K562 (cell line): ENCODE results near the gene ITSN2. TPM values are rescaled to one million over a fixed set of nuclear protein-coding genes. Genes with fewer than 3 reads are reported as not detected.

ENCODE experiments used
- ATAC-seq: fragments of 200-7000 bp; cut with Tn5 transposase; 3 replicates; pipeline ENCODE4 v1.9.1; 2020; ENCODE audit warnings: moderate library complexity
- BruUV-seq: library from RNA; stranded (reverse); fragments of 400-500 nt; replicated peaks from 2 replicates; lab custom pipeline; 2021; lab: Mats Ljungman, UMichigan
- CTCF ChIA-PET: fragments of 300-600 bp; formaldehyde crosslinking; extraction: SDS; loops from one replicate; lab custom pipeline; 2021; ENCODE audit warnings: low intra/inter-chr PET ratio; lab: Yijun Ruan, JAX
- POLR2A ChIA-PET: fragments of 300-600, 350-650 bp; sonication (Branson Sonifier 250); formaldehyde crosslinking; extraction: SDS; loops from one replicate; lab custom pipeline; 2021; ENCODE audit warnings: antibody characterized with exemption, inconsistent platforms; lab: Yijun Ruan, JAX
- DNase-seq, 4 experiments: peaks; one replicate each; pipeline versions ENCODE4 v3.0.0 to v3.0.0-alpha.2; 2011 to 2018; ENCODE audit warnings: low spot score in 3 of 4, mixed read lengths in 3 of 4; ENCODE audit errors: extremely low read depth in 1 of 4
- FAIRE-seq: peaks from 2 replicates; lab custom pipeline; 2011; peaks lifted over from hg19 to GRCh38; lab: Jason Lieb, UNC
- H2AFZ ChIP-seq: 2 replicates; pipeline ENCODE4 v1.6.0; 2011; ENCODE audit warnings: low read depth, low read length, control low read depth, inconsistent platforms
- H3K27ac ChIP-seq: fragments of 200-600 bp; 3 replicates; pipeline ENCODE4 v1.8.0; 2011; ENCODE audit warnings: low read depth, mild to moderate bottlenecking, control low read depth, inconsistent platforms, low read length, moderate library complexity, mixed read lengths; ENCODE audit errors: extremely low read depth
- H3K27me3 ChIP-seq, 2 experiments: fragments of 300-600 bp in 1 of 2; 2 replicates in 1 of 2; 3 replicates in 1 of 2; pipeline versions ENCODE4 v1.6.0 to v1.8.0; 2011; ENCODE audit warnings: inconsistent platforms in 2 of 2, low read length in 2 of 2, mild to moderate bottlenecking in 1 of 2, mixed read lengths in 1 of 2, moderate library complexity in 1 of 2; ENCODE audit not compliant: control insufficient read depth in 2 of 2, insufficient read depth in 2 of 2
- H3K36me3 ChIP-seq: fragments of 300-600 bp; 3 replicates; pipeline ENCODE4 v1.8.0; 2011; ENCODE audit warnings: mild to moderate bottlenecking, low read length, inconsistent platforms; ENCODE audit not compliant: control insufficient read depth, insufficient read depth
- H3K4me1 ChIP-seq, 2 experiments: fragments of 200-600 bp in 1 of 2; replicated peaks in 1 of 2; 2 replicates in 1 of 2; 3 replicates in 1 of 2; pipeline versions ENCODE4 v1.5.1 to v1.8.0; 2011; ENCODE audit warnings: inconsistent platforms in 2 of 2, low read length in 2 of 2, mild to moderate bottlenecking in 1 of 2, mixed read lengths in 1 of 2, moderate library complexity in 1 of 2; ENCODE audit not compliant: control insufficient read depth in 2 of 2, insufficient read depth in 2 of 2
- H3K4me2 ChIP-seq: 2 replicates; pipeline ENCODE4 v1.6.1; 2011; ENCODE audit warnings: low read length, control low read depth, inconsistent platforms, mixed read lengths; ENCODE audit not compliant: insufficient read depth
- H3K4me3 ChIP-seq: fragments of 200-600 bp; sonication (generic), shearing (Covaris generic); 2 replicates; pipeline ENCODE4 v1.5.1; 2016; ENCODE audit warnings: control low read depth, inconsistent platforms
- H3K79me2 ChIP-seq: fragments of 200-600 bp; 3 replicates; pipeline ENCODE4 v1.8.0; 2011; ENCODE audit warnings: low read length, inconsistent platforms; ENCODE audit not compliant: control insufficient read depth, insufficient read depth
- H3K9ac ChIP-seq, 2 experiments: 2 replicates each; pipeline versions ENCODE4 v1.6.0 to v1.6.1; 2011; ENCODE audit warnings: low read depth in 2 of 2, low read length in 2 of 2, control low read depth in 1 of 2, inconsistent platforms in 1 of 2, mild to moderate bottlenecking in 1 of 2, mixed read lengths in 1 of 2; ENCODE audit not compliant: insufficient read depth in 1 of 2
- H3K9me1 ChIP-seq: one replicate; pipeline ENCODE4 v1.6.0; 2011; ENCODE audit warnings: inconsistent platforms, mild to moderate bottlenecking, low read length, moderate library complexity; ENCODE audit not compliant: control insufficient read depth, insufficient read depth
- H3K9me3 ChIP-seq: replicated peaks from 2 replicates; pipeline ENCODE4 v1.5.1; 2011; ENCODE audit warnings: low read depth, low read length, inconsistent platforms; ENCODE audit not compliant: control insufficient read depth, insufficient read depth
- H4K20me1 ChIP-seq: replicated peaks from 2 replicates; pipeline ENCODE4 v1.6.1; 2011; ENCODE audit warnings: low read length, inconsistent platforms, mixed read lengths; ENCODE audit not compliant: control insufficient read depth, insufficient read depth
- CBX3 ChIP-seq, 2 experiments: IDR thresholded peaks; 1 replicate in 1 of 2; 2 replicates in 1 of 2; pipeline ENCODE4 v1.6.1; 2012; ENCODE audit warnings: inconsistent platforms in 2 of 2, low read length in 2 of 2, borderline replicate concordance in 1 of 2, control low read depth in 1 of 2
- CTBP1 ChIP-seq: fragments of 450-650 bp; IDR thresholded peaks from 2 replicates; pipeline ENCODE4 v1.6.1; 2016; ENCODE audit warnings: borderline replicate concordance
- KLF16 ChIP-seq: IDR thresholded peaks from 2 replicates; pipeline ENCODE4 v1.6.1; 2016; ENCODE audit warnings: antibody characterized with exemption
- PCBP1 ChIP-seq: fragments of 200-400 bp; formaldehyde crosslinking; IDR thresholded peaks from 2 replicates; pipeline ENCODE4 v1.6.1; 2018; ENCODE audit warnings: mild to moderate bottlenecking, low read depth, low read length; ENCODE audit not compliant: poor library complexity, severe bottlenecking
- PHB ChIP-seq: fragments of 250-450 bp; sonication (Bioruptor Pico); IDR thresholded peaks from 2 replicates; pipeline ENCODE4 v1.5.0; 2021
- SMC3 ChIP-seq: conservative IDR thresholded peaks from 2 replicates; pipeline ENCODE4 v1.6.1; 2011; ENCODE audit warnings: low read depth, low read length, improper control_type of control experiment; ENCODE audit not compliant: insufficient read depth
- ZNF274 ChIP-seq: IDR thresholded peaks from 2 replicates; pipeline ENCODE4 v1.6.1; 2011; ENCODE audit warnings: low read depth, mild to moderate bottlenecking, low read length, moderate library complexity, borderline replicate concordance
- ZNF695 ChIP-seq: fragments of 450-650 bp; formaldehyde crosslinking; IDR thresholded peaks from 2 replicates; pipeline ENCODE4 v1.4.0; 2020; ENCODE audit warnings: mild to moderate bottlenecking, moderate library complexity
- ZNF780A ChIP-seq: fragments of 250-450 bp; sonication (Bioruptor Pico); IDR thresholded peaks from 2 replicates; pipeline ENCODE4 v1.5.0; 2021; ENCODE audit warnings: mild to moderate bottlenecking
- WGBS: fragments of 100-300 bp; shearing (Covaris generic); methylation state at CpG from one replicate; pipeline ENCODE4 v1.1.6; 2016; ENCODE audit warnings: low coverage, mixed read lengths; ENCODE audit not compliant: insufficient coverage; ENCODE audit errors: missing lambda C conversion rate; 5-methylcytosine and 5-hydroxymethylcytosine counted together
- in situ Hi-C: fragments of 300-500 bp; cut with MboI; formaldehyde crosslinking; loops from 4 replicates; pipeline ENCODE4 v1.15.0; 2018; ENCODE audit warnings: inconsistent platforms, mixed read lengths
- intact Hi-C: fragments of 100-400 bp; cut with micrococcal nuclease; formaldehyde crosslinking; loops from 2 replicates; pipeline ENCODE4 v1.14.2; 2022
- polyA plus RNA-seq, 8 experiments: library from polyadenylated mRNA; depleted of rRNA in 4 of 8; stranded (reverse) in 5 of 8; unstranded in 3 of 8; fragments of >200 nt; fragmentation: Nextera tagmentation in 2 of 8; fragmentation: Illumina TruSeq in 1 of 8; extraction: Ambion mirVana in 2 of 8; extraction: Trizol in 1 of 8; gene quantifications; 2 replicates each; pipeline versions ENCODE4 v1.2.1 to v1.2.3, GENCODE V29; 2011 to 2014; ENCODE audit warnings: inconsistent platforms in 1 of 8, missing spikeins in 1 of 8
- total RNA-seq, 7 experiments: library from RNA; depleted of rRNA in 6 of 7; stranded (reverse); fragments of >200 nt in 6 of 7; fragmentation: Illumina TruSeq in 2 of 7; extraction: Trizol in 2 of 7; gene quantifications; 2 replicates each; pipeline versions ENCODE4 v1.2.1 to v1.2.3, GENCODE V29; 2011 to 2021; ENCODE audit warnings: low replicate concordance in 1 of 7
- TF ChIP-seq, protein P1 (sequence below): fragments of 450-650 bp; formaldehyde crosslinking; conservative IDR thresholded peaks from 2 replicates; pipeline ENCODE4 v1.4.0; 2022; ENCODE audit warnings: mild to moderate bottlenecking, missing genetic modification characterization
- TF ChIP-seq, protein P2 (sequence below): fragments of 450-650 bp; IDR thresholded peaks from 2 replicates; pipeline ENCODE4 v1.6.1; 2016; ENCODE audit warnings: missing biosample characterization, missing genetic modification characterization

The ITSN2 gene
- total and polyA plus RNA-seq, 9 of the 15 experiments (the other 6 are each of a cell fraction or from before 2014, with no cell fraction given) = 6.6 to 19.9 (median 15.2) TPM

DNA sequence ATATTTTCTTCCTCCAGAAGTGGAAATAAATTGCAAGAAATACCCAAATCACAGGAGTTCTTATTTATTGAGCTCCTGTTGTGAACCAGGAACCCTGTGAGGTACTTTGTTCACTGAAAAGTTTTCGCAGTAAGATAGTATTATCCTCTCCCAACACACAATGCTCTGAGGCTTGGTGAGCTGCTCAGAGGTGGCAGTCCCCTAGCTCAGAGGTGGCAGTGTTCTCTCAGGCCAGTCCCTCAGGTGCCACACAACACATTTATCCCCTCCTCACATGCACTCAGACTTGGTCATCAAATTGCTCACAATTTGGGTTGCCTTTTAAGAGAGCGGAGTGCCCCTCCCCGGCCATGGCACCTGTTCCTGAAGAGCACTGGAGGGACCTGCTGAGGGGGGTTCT is 159.5 kb downstream of the ITSN2 start:
- H3K27me3 ChIP-seq = peaks cover 16 to 29% of the 10 kb centered on the region in 2 experiments; a peak in 4 of 5 replicates
- no peak overlapping the region for H3K27ac ChIP-seq
- no peaks in the 10 kb centered on the region for H3K9me3 ChIP-seq
- no peaks in the 10 kb centered on the region for H4K20me1 ChIP-seq
- no TSS peak for BruUV-seq
- ChIA-PET POLR2A (interaction anchor here (1.1 kb wide), 1 partner anchor 10 kb away, joined by 4 read pairs; no protein-coding TSS in a partner anchor), CTCF (no interaction called here)
- FAIRE-seq (no peak), ATAC-seq (no peak), DNase-seq (no peak)
- H3K79me2 ChIP-seq = no peaks in the 10 kb centered on the region
- H3K36me3 ChIP-seq = no peaks in the 10 kb centered on the region
- H3K4me3 ChIP-seq = no peak overlapping the region
- 25% methylated on average over 3 of the region's 3 CpGs for WGBS
- H3K4me1 ChIP-seq = no peaks in the 10 kb centered on the region
- intact Hi-C loops (no loop called here), in situ Hi-C loops (no loop called here)
- H2AFZ ChIP-seq = no peak overlapping the region
- H3K9ac ChIP-seq = no peak overlapping the region
- H3K4me2 ChIP-seq = no peak overlapping the region
- H3K9me1 ChIP-seq = no peaks in the 10 kb centered on the region
- no peak for TF ChIP-seq PCBP1
- TF ChIP-seq, protein P1, sequence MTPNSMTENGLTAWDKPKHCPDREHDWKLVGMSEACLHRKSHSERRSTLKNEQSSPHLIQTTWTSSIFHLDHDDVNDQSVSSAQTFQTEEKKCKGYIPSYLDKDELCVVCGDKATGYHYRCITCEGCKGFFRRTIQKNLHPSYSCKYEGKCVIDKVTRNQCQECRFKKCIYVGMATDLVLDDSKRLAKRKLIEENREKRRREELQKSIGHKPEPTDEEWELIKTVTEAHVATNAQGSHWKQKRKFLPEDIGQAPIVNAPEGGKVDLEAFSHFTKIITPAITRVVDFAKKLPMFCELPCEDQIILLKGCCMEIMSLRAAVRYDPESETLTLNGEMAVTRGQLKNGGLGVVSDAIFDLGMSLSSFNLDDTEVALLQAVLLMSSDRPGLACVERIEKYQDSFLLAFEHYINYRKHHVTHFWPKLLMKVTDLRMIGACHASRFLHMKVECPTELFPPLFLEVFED (CRISPR knock-in tag) = no peak

DNA sequence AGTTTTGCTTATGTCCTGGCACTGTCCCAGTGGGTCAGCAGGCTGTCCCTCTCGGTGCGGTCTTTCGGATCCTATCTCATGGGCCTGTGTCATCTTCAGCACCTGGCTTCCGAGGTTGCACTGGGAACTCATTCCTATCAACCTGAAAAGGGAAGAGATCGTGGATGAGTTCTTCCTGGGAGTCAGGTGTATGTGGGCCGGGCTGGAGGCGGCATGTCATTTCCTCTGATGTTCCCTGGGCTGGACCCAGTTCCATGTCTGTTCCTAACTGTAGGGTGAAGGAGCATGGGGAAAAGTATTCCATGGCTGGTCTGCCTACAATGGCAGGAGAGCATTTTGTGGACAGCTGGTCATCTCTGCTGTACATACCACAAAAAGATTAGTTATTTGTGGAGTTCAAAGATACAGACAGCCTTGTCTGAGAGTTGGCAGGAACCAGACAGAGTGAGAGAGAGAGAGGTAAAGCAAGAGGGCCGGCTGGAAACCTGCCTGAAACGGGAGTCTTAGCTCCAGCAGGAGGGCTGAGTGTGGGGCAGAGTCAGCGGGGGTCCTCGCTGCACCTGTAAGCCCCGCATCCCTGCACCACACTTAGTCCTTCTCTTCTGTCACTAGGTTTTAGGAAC is 160.3 kb downstream of the ITSN2 start:
- no peak overlapping the region for H3K4me3 ChIP-seq
- in situ Hi-C loops = no loop called here
- no peaks in the 10 kb centered on the region for H3K9me3 ChIP-seq
- 3% methylated on average over 12 of the region's 12 CpGs for WGBS
- TF ChIP-seq SMC3 = no peak
- TF ChIP-seq ZNF274 = no peak
- no peak for TF ChIP-seq ZNF780A (CRISPR knock-in tag)
- TF ChIP-seq, protein P2, sequence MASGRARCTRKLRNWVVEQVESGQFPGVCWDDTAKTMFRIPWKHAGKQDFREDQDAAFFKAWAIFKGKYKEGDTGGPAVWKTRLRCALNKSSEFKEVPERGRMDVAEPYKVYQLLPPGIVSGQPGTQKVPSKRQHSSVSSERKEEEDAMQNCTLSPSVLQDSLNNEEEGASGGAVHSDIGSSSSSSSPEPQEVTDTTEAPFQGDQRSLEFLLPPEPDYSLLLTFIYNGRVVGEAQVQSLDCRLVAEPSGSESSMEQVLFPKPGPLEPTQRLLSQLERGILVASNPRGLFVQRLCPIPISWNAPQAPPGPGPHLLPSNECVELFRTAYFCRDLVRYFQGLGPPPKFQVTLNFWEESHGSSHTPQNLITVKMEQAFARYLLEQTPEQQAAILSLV (tag) = no peak
- no peak for TF ChIP-seq CBX3 (IDR thresholded peaks at IDR 0.05; ENCODE audit: borderline replicate concordance in 1 of 2, low read length in 2 of 2)
- no peak for TF ChIP-seq KLF16
- no peak for TF ChIP-seq ZNF695 (CRISPR knock-in tag)
- no peak for TF ChIP-seq CTBP1
- TF ChIP-seq PHB = no peak
- peaks cover 16 to 29% of the 10 kb centered on the region in 2 experiments; a peak in 4 of 5 replicates for H3K27me3 ChIP-seq
- peak overlapping the region in 1 of 2 experiments; percentile 45; a peak in 2 of 4 replicates for H3K9ac ChIP-seq
- H4K20me1 ChIP-seq = no peaks in the 10 kb centered on the region
- no TSS peak for BruUV-seq
- no peaks in the 10 kb centered on the region for H3K79me2 ChIP-seq
- no peak overlapping the region for H3K27ac ChIP-seq
- FAIRE-seq = no peak
- H3K9me1 ChIP-seq = no peaks in the 10 kb centered on the region
- intact Hi-C loops = no loop called here
- POLR2A ChIA-PET = interaction anchor here (1.1 kb wide), 1 partner anchor 9 kb away, joined by 4 read pairs; no protein-coding TSS in a partner anchor
- H3K4me2 ChIP-seq = no peak overlapping the region
- ATAC-seq = no peak
- no peak for DNase-seq
- H3K4me1 ChIP-seq = no peaks in the 10 kb centered on the region
- no peaks in the 10 kb centered on the region for H3K36me3 ChIP-seq
- no peak overlapping the region for H2AFZ ChIP-seq
- CTCF ChIA-PET = no interaction called here
